Measurements from ENCODE around the gene GPSM1.

The GPSM1 gene

GRCh38 chr9:136379891-136380290 lies 52.6 kb downstream of the GPSM1 start:
- DNase-seq, result no peak

DNA sequence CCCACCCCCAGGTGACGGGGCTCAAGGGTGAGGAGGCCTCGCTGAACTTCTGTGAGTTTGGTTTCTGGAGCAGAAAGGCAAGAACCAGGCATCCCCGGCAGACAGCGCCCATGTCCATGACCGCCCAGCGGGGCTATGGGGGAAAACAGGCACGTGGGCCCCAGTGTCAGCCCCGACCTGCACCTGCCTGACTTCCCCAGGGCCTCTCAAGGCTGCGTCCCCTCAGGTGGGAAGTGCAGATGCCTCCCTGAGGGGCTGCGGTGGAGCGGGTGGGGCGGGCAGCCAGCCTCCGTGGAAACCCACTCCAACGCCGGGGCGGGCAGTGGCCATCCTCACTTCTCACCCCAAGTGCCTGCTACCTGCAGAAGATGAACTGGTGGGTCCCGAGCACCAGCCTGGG lies 53.0 kb downstream of the GPSM1 start:
- DNase-seq, result no peak

GRCh38 chr9:136381311-136381710 lies 54.0 kb downstream of the GPSM1 start:
- DNase-seq, result no peak

DNA sequence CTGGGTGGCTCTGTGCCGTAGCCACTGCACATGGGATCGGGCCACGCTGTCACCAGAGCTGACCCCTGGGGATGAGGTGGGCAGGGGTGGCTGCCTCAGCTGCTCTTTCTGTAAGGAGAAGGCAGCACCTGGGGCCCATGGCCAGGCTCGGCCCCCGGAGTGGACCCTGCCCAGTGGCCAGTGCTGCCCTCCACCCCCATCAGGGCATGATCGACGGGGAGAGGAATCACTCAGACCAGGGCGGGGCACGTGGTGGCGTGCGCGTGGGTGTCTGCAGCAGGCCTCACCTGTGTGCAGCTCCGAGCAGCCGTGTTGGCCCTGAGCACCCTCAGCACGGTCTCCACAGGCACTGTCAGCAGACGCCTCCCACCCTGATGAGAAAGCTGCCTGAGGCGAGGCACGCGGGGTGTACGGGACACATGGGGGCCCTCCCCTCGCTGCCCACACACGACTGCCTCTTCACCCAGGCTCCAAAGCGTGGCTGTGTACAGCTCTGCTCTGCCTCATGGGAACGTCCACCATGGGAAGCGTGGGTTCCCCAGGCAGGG lies 54.7 kb downstream of the GPSM1 start:
- no peak for DNase-seq

- no peak for DNase-seq
These were observed 56.1 kb downstream of the GPSM1 start for GRCh38 chr9:136383436-136383835.

DNA sequence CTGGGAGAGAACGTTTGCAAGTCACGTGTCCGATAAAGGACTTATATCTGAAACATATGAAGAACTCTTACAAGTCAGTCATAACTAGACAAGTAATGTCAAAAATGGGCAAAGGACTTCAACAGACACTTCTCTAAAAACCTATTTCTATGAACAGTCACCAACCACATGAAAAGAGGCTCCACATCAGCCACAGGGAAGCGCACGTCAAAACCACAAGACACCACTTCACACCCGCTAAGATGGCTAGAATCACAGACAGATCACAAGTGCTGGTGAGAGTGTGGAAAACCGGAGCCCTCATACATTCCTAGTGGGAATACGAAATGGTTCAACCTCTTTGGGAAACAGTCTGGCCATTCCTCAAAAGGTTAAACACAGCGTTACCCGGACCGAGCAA lies 57.7 kb downstream of the GPSM1 start:
- no peak for DNase-seq

DNA sequence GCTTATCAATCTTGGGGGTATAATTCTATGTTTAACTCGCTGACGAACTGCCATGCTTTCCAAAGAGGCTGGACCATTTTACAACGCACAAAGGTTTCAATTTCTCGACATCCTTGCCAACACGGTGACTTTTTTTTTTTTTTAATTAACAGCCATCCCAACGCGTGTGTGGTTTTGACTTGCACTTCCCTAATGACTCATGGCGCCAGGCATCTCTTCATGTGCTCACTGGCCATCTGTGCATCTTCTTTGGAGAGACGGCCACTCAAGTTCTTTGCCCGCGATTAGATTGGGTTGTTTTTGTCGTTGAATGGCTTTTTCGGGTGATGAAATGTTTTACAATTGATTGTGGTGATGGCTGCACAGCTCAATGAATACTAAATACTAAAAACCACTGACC lies 58.7 kb downstream of the GPSM1 start:
- DNase-seq, result no peak

DNA sequence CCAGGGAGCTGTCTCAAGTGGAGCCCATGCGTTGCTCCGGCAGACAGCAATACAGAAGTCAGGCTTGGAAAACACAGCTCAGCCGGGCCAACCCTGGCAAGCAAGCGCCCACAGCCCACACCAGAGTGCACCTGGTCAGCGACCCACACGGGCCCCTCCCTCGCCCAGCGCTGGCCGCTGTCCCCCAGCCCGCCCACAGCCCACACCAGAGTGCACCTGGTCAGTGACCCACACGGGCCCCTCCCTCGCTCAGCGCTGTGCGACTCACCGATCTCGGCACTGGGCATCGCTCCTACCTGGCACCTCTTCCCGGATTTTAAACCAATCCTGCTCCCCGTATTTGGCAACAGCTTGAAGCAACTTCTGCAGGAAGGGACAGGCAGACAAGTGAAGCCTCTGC lies 59.9 kb downstream of the GPSM1 start:
- DNase-seq, result no peak

DNA sequence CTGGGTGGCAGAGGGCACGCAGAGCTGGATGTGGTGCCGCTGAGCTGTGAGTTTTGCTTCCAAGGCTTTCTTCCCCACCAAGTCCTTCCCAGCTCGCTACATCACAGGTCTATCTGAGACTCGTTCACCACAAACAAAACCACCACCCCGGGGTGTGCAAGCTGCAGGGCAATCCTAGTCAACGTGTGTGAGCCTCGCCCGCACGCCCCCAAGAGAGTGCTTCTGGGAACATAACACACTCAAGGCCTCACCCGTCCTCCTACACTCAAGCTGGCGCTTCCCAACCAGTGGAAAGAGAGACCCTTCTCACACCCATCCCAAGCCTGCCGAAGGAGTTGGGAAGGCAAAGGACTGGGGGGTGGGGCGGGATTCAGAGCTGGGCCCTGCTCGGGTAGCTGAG lies 62.1 kb downstream of the GPSM1 start:
- DNase-seq, result no peak

DNA sequence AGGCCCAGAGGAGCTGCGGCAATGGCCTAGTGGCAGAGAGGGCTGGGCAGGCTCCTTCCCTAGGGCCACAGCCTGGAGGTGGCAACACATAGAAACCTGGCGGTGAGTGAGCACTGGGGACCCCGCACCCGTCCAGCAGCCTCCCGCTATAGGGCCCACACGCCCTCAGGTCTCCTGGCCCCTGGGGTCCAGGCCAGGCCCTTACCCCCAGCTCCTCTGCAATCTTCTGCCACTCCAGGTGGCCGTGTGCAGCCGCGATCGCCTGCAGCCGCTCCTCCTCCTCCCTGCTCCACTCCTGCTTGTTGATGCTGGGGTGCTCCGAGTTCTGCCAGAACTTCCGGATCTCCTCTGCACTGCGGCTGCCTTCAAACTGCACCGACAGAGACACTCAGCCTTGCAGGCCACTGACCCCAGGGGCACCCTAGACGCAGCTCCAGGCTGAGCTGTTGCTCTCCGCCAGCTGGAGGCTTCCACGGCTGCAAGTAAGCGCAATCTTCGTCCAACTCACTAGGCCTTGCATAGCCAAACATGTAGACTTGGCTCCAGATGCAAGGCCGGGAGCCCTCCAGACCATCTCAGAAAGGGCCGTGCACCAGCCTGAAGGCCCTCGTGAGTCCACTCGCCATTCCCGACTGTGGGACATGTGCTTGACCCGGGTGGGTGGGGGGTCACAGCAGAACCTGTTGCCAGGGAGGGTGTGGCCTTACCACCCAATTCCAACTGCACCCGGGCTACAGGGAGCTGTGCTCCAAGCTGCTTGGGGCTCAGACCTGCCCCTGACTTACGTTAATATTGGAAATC lies 64.6 kb downstream of the GPSM1 start:
- DNase-seq, result no peak

DNA sequence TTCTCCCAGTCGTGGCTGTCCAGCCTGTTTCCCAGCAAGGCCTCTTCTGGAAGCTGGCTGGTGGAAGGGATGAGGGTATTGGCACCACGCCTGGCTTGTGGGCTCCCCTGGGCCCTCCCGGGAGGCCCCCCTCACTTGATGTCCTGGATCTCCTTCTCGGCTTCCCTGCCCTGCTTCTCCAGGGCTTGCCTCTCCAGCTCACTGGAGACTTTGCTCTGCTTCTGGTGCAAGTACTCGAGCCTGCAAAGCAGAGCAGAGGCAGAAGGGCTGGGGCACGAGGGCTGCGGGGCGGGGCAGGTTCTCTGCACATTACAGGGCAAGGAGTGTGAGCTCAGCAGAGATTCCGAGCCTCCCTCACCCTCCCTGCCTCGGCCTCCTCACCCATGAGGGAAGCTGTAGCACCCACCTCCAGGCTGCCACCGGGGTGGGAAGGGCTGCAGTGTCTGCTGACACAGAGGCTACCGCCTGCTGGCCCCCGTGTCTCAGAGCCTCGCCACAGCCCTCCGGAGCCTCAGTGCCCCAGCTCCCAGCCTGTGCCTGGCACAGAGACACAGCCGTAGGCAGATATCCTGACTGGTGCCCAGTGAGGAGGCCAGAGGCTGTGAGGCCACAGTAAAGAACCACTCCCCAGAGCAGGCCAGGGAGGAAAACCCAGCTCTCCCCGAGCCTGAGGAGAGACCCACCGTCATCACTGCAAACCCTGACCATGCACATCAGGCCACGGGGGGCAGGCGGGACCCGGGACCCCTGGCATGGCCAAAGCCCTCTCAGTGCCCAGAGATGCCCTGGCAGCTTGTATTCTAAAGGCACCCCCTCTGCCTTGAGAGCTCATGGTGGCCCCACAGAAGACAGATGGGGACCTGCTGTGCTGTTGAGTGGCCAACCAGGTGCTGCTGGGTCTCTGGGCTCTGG lies 65.5 kb downstream of the GPSM1 start:
- no peak for DNase-seq

DNA sequence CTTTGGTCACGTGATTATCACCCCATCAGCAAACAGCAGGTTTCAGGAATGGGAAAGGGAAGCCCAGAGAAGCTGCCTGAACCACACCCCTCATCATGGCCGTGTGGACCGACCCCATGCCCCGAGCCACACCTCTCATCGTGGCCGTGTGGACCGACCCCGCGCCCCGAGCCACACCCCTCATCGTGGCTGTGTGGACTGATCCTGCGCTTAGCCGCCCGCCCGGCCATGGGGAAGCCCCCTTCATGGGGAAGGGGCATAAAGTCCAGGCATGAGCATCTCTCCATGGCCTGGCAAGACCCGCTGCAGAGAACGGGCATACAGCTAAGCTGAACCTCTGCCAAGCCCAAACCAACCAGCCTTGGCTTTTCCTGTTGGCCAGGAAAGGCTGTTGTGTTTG lies 66.2 kb downstream of the GPSM1 start:
- DNase-seq, result no peak

GRCh38 chr9:136394312-136395019 lies 67.1 kb downstream of the GPSM1 start:
- no peak for DNase-seq

GRCh38 chr9:136395020-136395340 lies 67.6 kb downstream of the GPSM1 start:
- DNase-seq, result no peak

- no peak for DNase-seq
These were observed 68.2 kb downstream of the GPSM1 start for GRCh38 chr9:136395345-136396218.

DNA sequence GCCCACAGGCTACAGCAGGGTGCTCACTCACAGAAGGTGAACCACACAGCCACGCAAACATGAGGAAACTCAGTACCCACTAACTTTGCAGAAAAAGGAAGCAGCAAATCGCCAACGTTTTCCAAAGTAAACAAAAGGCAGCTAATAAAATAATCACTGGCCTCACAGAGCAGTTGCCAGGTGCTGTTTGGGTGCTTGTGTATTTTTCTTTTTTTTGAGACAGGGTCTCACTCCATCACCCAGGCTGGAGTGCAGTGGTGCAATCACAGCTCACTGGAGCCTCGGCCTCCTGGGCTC lies 68.8 kb downstream of the GPSM1 start:
- no peak for DNase-seq

- DNase-seq, result no peak
These were observed 70.3 kb downstream of the GPSM1 start for GRCh38 chr9:136397643-136398042.

DNA sequence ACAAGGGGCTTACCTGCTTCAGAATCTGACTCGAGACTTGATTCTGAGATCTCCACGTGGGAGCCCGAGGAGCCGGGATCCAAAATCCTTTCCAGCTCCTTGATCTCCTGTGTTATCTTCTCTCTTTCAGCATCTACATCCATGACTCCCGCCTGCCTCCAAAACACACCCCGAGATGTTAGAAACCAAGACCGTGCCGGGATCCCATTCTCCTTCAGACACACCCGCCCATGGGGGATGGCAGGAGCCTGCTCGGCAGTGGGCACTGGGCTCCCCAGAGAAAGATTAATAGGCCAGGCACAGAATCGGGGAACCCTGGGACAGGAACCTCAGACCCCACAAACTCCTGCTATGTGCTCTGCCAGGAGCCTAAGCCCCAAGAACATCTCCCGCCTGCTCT lies 70.9 kb downstream of the GPSM1 start:
- DNase-seq, result no peak

GRCh38 chr9:136399176-136400037 lies 72.1 kb downstream of the GPSM1 start:
- DNase-seq, result no peak

- peak; percentile 68 for DNase-seq
These were observed 72.9 kb downstream of the GPSM1 start, which contains the start of gene SNAPC4 for GRCh38 chr9:136400038-136400834. TSS of gene SNAPC4 (minus strand) at chr9:136400170. CDS start at chr9:136398428, 1,742 bp downstream.
